GM12801 (cell line): Measurements from ENCODE around the gene GTF2IRD2.
"Not testable (repeated sequence)": the region's sequence is repeated elsewhere in the genome, so short reads cannot be mapped to it uniquely, and the experiment has no call there.

Experiments used
- TF ChIP-seq, protein P1 (sequence below): IDR thresholded peaks from one replicate; pipeline ENCODE4 v1.5.1; 2011; ENCODE audit warnings: control low read depth; ENCODE audit not compliant: insufficient read length; ENCODE audit errors: extremely low read depth

Gene GTF2IRD2

DNA sequence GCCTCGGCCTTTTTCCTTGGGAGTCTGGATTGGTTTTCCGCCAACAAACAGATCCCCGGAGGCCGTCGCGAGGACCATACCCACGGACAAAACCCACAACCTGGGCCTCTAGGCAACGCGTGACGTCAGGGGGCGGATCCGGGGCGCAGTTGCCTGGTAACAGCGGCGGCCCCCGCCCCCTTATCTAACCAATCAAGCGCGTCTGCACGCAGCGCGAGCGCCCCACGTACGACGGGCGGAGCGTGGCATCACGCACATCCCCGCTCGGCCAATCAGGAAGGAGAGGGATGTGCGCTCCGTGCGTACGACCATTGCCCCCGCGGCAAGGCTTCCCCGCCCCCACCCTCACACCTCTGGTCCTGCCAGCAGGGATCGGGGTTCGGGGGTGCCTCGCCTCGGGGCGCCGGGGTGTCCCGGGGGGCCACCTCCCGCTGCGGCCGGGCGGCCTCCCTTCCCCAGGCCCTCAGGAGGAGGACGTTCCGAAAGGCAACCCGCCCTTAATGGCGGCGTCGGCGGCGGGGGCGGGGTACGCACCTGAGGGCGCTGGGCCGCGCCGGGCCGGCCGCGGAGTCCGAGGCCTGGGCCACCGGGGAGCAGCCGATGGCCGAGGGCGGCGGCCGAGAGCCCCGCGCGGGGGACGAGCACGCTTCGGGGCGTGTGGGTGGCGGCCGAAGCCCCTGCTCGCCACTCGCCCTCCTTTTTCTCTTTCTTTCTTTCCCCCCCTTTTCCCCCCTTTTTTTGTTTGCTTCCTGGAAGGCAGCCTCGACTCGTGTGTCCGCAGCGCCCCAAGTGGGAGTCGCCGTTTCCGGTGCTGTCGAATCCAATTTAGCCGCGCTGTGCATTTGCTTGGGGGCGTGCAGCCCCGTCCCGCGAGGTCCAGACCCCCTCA is at the start of gene GTF2IRD2:
GTF2IRD2 (minus strand) TSS at position 773 of the 889 bp plus-strand sequence. CDS start 15,227 bp downstream, outside the sequence.
- TF ChIP-seq, protein P1, sequence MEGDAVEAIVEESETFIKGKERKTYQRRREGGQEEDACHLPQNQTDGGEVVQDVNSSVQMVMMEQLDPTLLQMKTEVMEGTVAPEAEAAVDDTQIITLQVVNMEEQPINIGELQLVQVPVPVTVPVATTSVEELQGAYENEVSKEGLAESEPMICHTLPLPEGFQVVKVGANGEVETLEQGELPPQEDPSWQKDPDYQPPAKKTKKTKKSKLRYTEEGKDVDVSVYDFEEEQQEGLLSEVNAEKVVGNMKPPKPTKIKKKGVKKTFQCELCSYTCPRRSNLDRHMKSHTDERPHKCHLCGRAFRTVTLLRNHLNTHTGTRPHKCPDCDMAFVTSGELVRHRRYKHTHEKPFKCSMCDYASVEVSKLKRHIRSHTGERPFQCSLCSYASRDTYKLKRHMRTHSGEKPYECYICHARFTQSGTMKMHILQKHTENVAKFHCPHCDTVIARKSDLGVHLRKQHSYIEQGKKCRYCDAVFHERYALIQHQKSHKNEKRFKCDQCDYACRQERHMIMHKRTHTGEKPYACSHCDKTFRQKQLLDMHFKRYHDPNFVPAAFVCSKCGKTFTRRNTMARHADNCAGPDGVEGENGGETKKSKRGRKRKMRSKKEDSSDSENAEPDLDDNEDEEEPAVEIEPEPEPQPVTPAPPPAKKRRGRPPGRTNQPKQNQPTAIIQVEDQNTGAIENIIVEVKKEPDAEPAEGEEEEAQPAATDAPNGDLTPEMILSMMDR, result not testable (repeated sequence)

DNA sequence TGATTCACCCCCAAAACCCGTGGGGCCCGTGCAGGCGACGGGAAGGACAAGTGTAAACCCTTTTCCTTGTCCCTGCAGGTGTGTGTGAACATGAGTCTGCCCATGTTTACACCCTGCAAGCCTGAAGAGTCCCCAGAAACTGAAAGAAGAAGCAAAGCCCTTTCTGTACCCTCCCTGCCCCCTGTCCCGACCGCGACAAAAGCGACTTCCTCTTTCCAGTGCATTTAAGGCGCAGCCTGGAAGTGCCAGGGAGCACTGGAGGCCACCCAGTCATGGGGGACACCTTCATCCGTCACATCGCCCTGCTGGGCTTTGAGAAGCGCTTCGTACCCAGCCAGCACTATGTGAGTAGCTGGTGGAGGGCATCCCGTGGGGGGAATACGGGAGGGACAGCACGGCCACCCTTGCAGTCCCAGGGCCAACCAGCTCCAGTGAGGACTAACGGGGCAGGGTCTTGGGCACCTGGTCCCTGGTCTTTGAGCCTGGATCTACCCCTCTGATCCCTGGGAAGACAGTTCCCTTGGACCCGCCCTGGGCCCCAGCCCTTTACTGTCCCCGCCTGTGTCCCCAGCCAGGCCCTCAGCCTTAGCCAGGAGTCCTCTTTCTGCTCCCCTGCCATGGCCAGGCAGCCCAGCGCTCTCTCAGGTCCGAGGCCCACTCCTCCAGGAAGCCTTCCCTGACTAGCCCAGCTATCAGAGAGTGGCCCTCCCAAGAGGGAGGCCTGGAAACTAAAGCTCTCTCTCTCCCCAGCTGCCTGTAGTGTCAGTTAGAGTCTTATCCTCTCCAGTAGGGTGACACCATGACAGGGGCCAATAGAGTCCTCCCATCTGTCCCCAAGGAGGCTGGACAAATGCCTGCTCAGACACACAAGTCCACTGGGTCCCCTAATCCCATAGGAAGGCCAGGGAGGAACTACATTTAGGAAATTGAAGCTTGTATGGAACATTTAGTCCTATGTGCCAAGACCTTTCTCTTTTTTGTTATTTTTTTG is 77.3 kb downstream of the GTF2IRD2 start, which contains the start of gene NCF1:
NCF1 (plus strand) TSS at position 252 of the 991 bp plus-strand sequence; CDS start at position 273, 21 bp downstream.
- TF ChIP-seq, protein P1, result not testable (repeated sequence)
